BLaER1 (cell line): ENCODE measurements around the gene GIGYF2.

Experiments
- H3K27ac ChIP-seq: shearing (Covaris generic); formaldehyde crosslinking; 2 replicates; pipeline ENCODE4 v1.8.1; 2022
- H3K27me3 ChIP-seq: shearing (Covaris generic); formaldehyde crosslinking; 2 replicates; pipeline ENCODE4 v1.8.1; 2022
- H3K36me3 ChIP-seq: shearing (Covaris generic); formaldehyde crosslinking; 2 replicates; pipeline ENCODE4 v1.8.1; 2022
- H3K4me1 ChIP-seq: shearing (Covaris generic); formaldehyde crosslinking; 2 replicates; pipeline ENCODE4 v1.8.1; 2022
- H3K4me2 ChIP-seq: shearing (Covaris generic); formaldehyde crosslinking; 2 replicates; pipeline ENCODE4 v1.8.1; 2022
- H3K4me3 ChIP-seq: shearing (Covaris generic); formaldehyde crosslinking; 2 replicates; pipeline ENCODE4 v1.8.1; 2022
- H3K9ac ChIP-seq: shearing (Covaris generic); formaldehyde crosslinking; 2 replicates; pipeline ENCODE4 v1.8.1; 2022
- H3K9me3 ChIP-seq: shearing (Covaris generic); formaldehyde crosslinking; 2 replicates; pipeline ENCODE4 v1.8.1; 2022
- H4K20me1 ChIP-seq: shearing (Covaris generic); formaldehyde crosslinking; 2 replicates; pipeline ENCODE4 v1.8.1; 2022
- Cebpa-rat ChIP-seq: shearing (Covaris generic); IDR thresholded peaks from 2 replicates; pipeline ENCODE4 v1.8.1; 2022

Gene GIGYF2

GRCh38 chr2:232748038-232748437 lies 50.9 kb downstream of the GIGYF2 start:
- Histone ChIP-seq H3K27me3 (no peaks in the 10 kb centered on the region), H3K4me3 (no peak overlapping the region), H3K9ac (no peak overlapping the region), H3K36me3 (peaks cover 80% of the 10 kb centered on the region), H3K27ac (no peak overlapping the region), H4K20me1 (peaks cover 10% of the 10 kb centered on the region; the same call in 1 of the 2 replicates), H3K4me1 (no peaks in the 10 kb centered on the region), H3K4me2 (no peak overlapping the region), H3K9me3 (no peaks in the 10 kb centered on the region)
- no peak for TF ChIP-seq Cebpa-rat

DNA sequence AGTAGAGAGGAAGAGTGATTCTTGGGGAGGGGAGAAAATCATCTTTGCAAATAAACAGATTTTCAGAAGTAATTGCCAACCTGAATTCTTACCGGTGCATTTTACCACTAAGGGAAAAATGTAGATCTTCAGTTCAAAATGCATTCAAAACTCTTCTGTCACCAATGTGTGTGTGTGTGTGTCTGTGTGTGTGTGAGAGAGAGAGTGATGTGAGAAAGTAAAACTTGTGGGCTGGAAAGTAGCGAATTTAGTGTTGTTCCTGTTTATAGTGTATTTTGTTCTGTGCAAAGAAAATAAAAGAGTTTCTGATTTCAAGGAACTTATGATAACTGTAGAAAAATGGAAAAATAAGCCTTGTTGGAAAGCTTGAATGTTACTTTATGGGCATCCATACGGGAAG lies 52.2 kb downstream of the GIGYF2 start:
- no peak overlapping the region for H3K9ac ChIP-seq
- no peak for TF ChIP-seq Cebpa-rat
- peaks cover 10% of the 10 kb centered on the region; the same call in 1 of the 2 replicates for H4K20me1 ChIP-seq
- H3K27ac ChIP-seq, result no peak overlapping the region
- H3K4me3 ChIP-seq, result no peak overlapping the region
- no peak overlapping the region for H3K4me2 ChIP-seq
- H3K36me3 ChIP-seq, result peaks cover 78% of the 10 kb centered on the region
- no peaks in the 10 kb centered on the region for H3K4me1 ChIP-seq
- no peaks in the 10 kb centered on the region for H3K27me3 ChIP-seq
- no peaks in the 10 kb centered on the region for H3K9me3 ChIP-seq

GRCh38 chr2:232750135-232750671 lies 53.1 kb downstream of the GIGYF2 start:
- Histone ChIP-seq H3K9me3 (no peaks in the 10 kb centered on the region), H3K4me3 (no peak overlapping the region), H3K27ac (no peak overlapping the region), H4K20me1 (peaks cover 9% of the 10 kb centered on the region; the same call in 1 of the 2 replicates), H3K4me2 (no peak overlapping the region), H3K36me3 (peaks cover 73% of the 10 kb centered on the region), H3K27me3 (no peaks in the 10 kb centered on the region), H3K4me1 (no peaks in the 10 kb centered on the region), H3K9ac (no peak overlapping the region)
- TF ChIP-seq Cebpa-rat, result no peak

DNA sequence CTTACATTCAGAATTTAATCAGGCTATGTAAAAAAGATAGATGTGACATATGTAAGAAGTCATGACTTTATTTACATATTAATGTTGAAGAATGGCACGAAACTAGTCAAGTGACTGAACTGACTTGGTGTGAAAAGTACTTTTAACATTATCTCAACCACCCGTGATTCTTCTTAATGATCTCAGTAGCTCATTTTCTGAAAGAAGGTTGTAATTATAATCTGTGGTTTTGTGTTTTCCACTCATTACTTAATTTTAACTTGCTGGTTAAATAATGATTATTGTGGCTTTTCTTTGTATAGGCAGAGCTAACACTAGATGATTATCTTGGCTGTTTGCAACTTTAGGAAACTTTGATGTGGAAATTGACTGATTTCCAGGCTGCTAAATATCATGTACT lies 60.8 kb downstream of the GIGYF2 start:
- Histone ChIP-seq H3K9me3 (no peaks in the 10 kb centered on the region), H3K9ac (no peak overlapping the region), H3K27me3 (no peaks in the 10 kb centered on the region), H3K27ac (no peak overlapping the region), H3K4me2 (no peak overlapping the region), H3K4me3 (no peak overlapping the region), H3K4me1 (no peaks in the 10 kb centered on the region), H3K36me3 (peaks cover 71% of the 10 kb centered on the region), H4K20me1 (0 out of 2 replicates have a peak, but pooled peaks cover 19% of the 10 kb centered on the region)
- TF ChIP-seq Cebpa-rat, result no peak

- Histone ChIP-seq H3K36me3 (peaks cover 77% of the 10 kb centered on the region), H3K4me3 (no peak overlapping the region), H4K20me1 (0 out of 2 replicates have a peak, but pooled peaks cover 14% of the 10 kb centered on the region), H3K9me3 (no peaks in the 10 kb centered on the region), H3K9ac (no peak overlapping the region), H3K27ac (no peak overlapping the region), H3K4me1 (no peaks in the 10 kb centered on the region), H3K4me2 (no peak overlapping the region), H3K27me3 (no peaks in the 10 kb centered on the region)
- TF ChIP-seq Cebpa-rat, result no peak
Measured at GRCh38 chr2:232761301-232761907, 64.3 kb downstream of the GIGYF2 start.

- TF ChIP-seq Cebpa-rat, result no peak
- H3K27me3 ChIP-seq, result no peaks in the 10 kb centered on the region
- H3K4me3 ChIP-seq, result no peak overlapping the region
- H3K4me1 ChIP-seq, result peaks cover 23% of the 10 kb centered on the region
- no peak overlapping the region for H3K27ac ChIP-seq
- H3K36me3 ChIP-seq, result peaks cover 61% of the 10 kb centered on the region
- no peak overlapping the region for H3K9ac ChIP-seq
- H3K9me3 ChIP-seq, result no peaks in the 10 kb centered on the region
- H4K20me1 ChIP-seq, result no peaks in the 10 kb centered on the region
- no peak overlapping the region for H3K4me2 ChIP-seq
Measured at GRCh38 chr2:232767866-232768265, 70.7 kb downstream of the GIGYF2 start.

DNA sequence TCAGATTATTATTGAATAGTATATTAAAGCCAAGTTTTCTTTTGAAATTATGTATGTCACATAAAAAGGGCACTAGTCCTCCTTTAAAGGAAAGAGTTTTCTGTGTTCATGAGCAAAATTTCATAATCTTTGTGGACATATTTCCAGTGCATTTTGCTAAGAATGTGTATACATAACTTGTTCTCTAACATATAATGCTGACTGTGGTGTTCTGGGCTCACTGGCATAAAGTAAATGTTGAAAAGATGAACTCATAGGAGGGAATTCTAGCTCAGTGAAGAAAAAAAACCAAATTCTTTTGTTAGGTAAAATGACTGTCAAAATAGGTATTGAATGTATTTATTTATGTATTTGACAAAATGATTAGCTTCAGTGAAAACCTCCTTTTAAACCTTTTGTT lies 73.1 kb downstream of the GIGYF2 start:
- H3K27ac ChIP-seq, result no peak overlapping the region
- H3K4me3 ChIP-seq, result no peak overlapping the region
- no peaks in the 10 kb centered on the region for H3K27me3 ChIP-seq
- no peak overlapping the region for H3K9ac ChIP-seq
- H3K9me3 ChIP-seq, result no peaks in the 10 kb centered on the region
- H4K20me1 ChIP-seq, result no peaks in the 10 kb centered on the region
- peaks cover 26% of the 10 kb centered on the region for H3K4me1 ChIP-seq
- H3K36me3 ChIP-seq, result peaks cover 47% of the 10 kb centered on the region
- H3K4me2 ChIP-seq, result no peak overlapping the region
- TF ChIP-seq Cebpa-rat, result no peak

GRCh38 chr2:232771870-232772269 lies 74.7 kb downstream of the GIGYF2 start:
- Histone ChIP-seq H3K27ac (0 out of 2 replicates have a peak overlapping the region, but pooled peaks have one; percentile 24), H3K27me3 (no peaks in the 10 kb centered on the region), H3K4me1 (peaks cover 26% of the 10 kb centered on the region), H3K9me3 (no peaks in the 10 kb centered on the region), H3K9ac (no peak overlapping the region), H3K4me3 (no peak overlapping the region), H3K4me2 (peak overlapping the region; percentile 54), H3K36me3 (peaks cover 37% of the 10 kb centered on the region), H4K20me1 (no peaks in the 10 kb centered on the region)
- TF ChIP-seq Cebpa-rat, result no peak

DNA sequence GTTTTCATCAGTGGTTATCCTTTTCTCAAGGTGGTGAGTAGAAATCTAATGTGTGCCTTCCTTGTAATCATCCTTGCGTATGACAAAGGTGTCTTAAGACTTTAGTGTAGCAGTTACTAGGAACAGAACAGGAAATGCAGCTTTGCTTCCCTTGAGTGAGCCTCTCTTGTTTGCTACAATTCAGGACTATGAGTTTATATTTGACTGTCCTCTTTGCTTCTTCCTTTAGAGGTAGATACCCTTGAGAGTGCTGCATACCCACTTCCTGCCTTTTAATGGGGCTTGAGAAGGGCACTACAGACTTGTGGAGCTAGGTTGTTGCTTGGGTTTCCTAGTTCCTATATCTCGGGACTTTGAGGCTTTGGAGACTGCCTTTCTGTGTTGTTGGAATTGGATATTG lies 75.4 kb downstream of the GIGYF2 start:
- H3K9me3 ChIP-seq, result no peaks in the 10 kb centered on the region
- peaks cover 26% of the 10 kb centered on the region for H3K4me1 ChIP-seq
- peak overlapping the region; percentile 54 for H3K4me2 ChIP-seq
- H3K36me3 ChIP-seq, result peaks cover 37% of the 10 kb centered on the region
- no peak overlapping the region for H3K9ac ChIP-seq
- peak overlapping the region; percentile 24; the same call in 1 of the 2 replicates for H3K27ac ChIP-seq
- no peak overlapping the region for H3K4me3 ChIP-seq
- TF ChIP-seq Cebpa-rat, result no peak
- no peaks in the 10 kb centered on the region for H4K20me1 ChIP-seq
- H3K27me3 ChIP-seq, result no peaks in the 10 kb centered on the region

DNA sequence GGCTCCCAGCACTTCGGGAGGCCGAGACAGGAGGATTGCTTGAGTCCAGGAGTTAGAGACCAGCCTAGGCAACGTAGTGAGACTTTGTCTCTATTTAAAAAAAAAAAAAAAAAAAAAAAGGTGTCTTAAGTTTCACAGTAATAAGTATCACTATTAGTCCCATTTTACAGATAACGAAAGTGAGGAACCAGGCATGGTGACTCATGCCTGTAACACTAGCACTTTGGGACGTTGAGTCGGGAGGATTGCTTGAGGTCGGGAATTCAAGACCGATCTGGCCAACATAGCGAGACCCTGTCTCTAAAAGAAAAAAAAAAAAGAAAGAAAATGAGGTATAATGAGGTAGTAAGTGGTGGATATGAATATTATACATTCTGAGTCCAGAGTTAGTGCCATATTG lies 76.7 kb downstream of the GIGYF2 start:
- Histone ChIP-seq H3K27ac (no peak overlapping the region), H3K4me2 (no peak overlapping the region), H4K20me1 (no peaks in the 10 kb centered on the region), H3K36me3 (peaks cover 37% of the 10 kb centered on the region), H3K4me3 (no peak overlapping the region), H3K9ac (no peak overlapping the region), H3K4me1 (peaks cover 26% of the 10 kb centered on the region), H3K9me3 (no peaks in the 10 kb centered on the region), H3K27me3 (no peaks in the 10 kb centered on the region)
- TF ChIP-seq Cebpa-rat, result no peak
